Effector CD8-positive, alpha-beta T cell (primary cell): ENCODE results near the gene LGALS3.

Experiments used
- DNase-seq: peaks from one replicate; lab custom pipeline; 2025; lab: John Stamatoyannopoulos, UW

The LGALS3 gene

DNA sequence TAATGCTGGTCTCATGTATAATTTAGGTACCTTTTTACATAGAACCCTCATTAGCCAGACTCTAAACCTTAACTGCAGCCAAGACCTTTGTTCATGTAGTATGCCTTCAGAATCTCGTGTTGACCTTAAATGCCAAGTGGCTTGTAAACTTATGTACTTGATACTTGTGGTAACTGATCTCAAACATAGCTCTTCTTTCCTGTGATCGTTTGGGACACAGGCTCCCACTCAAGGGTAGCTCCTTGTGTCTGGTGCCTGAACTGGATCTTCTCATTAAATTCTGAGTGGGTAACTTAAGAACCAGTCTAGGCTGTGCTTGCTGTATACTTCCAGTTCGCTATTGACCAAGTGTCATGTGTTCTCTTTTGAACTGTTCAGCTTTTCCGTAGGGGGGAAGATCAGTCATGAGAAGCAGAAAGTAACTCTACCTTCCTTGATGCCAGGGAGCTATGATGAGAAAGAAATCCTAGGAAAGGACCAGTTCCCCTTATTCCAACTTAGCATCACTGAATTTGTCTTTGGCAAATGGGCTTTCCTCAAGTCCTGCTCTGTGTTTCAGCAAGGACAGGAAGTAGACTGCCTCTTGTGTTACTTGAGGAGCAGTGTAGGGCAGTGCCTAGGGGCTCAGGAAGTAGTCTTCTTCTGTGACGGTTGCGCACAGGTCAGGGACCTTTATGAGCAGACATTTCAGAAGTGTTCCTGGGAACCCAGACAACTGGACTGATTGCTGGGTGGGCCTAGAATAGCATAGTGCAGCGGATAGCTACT is 2.5 kb downstream of the LGALS3 start:
- DNase-seq, result no peak

DNA sequence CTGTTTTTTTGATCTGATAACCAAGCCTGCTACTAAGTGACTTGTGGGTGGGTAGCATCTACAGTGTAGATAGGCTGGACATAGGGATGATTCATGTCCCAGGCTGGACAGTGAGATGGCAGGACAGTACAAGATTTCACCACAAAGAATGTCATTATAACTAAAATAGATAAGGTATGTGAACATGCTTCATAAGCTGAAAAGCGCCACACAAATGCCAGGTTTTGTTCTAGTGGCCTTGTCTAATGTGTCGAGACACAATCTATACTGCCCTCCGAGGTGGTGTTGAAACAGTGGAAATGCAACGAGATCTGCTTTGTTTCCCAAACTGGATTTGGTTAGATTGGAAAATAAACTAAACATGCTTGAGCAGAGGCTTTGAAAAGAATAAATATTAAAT is 4.4 kb downstream of the LGALS3 start:
- DNase-seq, result no peak

DNA sequence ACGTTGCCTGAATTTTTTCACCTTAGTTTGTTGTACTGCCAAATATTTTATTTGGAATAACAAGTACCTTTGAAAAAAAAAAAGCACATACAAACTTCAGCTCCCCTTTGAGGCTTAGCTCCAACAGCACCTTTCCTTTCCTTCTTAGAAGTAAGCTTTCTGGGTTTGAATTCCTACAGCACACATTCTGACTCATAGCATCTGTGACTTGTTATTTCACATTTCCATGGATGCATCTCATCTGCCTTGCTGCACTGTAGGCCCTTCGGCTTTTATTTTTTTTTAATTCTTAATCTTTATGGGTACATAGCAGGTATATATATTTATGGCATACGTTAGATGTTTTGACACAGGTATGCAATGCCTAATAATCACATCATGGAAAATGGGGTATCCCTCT is 7.2 kb downstream of the LGALS3 start:
- no peak for DNase-seq

DNA sequence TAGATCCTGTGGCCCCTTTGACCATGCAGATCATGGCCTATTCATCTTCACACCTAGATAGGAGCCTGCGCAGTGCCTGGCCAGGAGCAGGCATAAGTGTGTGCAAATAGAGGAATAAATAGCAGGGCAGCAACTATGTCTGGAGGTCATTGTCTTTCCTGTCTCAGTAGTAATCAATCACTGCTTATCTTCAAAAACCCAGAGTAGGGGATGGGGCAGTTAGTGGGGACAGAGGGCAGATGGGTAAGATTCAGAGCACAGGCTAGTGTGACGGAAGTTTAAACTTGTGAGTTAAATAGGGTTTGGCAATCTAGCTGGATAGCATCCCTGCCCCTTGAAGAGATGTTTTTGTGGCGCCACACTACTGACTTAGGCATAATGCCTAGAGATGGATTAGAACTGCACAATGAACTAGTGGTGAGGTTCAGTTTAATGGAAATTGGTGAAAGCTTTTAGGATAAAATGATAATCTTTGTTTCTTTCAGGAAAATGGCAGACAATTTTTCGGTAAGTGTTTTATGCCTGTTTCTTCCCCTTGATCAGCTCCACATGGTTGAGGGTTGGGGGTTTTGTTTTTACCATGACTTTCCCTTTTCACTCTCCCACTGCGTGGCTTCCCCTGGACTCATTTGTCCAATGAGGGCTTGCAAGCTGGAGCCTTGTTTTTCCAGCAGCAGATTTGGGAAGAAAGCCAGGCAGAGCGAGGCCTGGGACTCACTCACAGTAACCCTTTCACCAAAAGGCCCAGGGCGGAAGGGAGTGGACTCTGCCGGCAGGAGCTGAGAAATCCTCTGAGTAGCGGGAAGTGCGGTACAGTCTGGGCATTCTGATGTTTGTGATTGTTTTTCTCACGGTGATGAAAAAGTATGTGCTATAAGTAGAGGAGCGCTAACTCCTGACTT is 8.1 kb downstream of the LGALS3 start:
- no peak for DNase-seq

DNA sequence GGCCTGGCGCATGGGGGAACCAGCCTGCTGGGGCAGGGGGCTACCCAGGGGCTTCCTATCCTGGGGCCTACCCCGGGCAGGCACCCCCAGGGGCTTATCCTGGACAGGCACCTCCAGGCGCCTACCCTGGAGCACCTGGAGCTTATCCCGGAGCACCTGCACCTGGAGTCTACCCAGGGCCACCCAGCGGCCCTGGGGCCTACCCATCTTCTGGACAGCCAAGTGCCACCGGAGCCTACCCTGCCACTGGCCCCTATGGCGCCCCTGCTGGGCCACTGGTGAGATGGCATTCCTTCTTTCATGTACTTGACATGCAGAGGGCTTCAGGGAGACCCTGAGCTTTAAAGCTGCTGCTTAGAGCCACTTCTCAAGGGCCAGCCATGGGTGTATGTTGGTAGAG is 9.0 kb downstream of the LGALS3 start:
- DNase-seq, result no peak

DNA sequence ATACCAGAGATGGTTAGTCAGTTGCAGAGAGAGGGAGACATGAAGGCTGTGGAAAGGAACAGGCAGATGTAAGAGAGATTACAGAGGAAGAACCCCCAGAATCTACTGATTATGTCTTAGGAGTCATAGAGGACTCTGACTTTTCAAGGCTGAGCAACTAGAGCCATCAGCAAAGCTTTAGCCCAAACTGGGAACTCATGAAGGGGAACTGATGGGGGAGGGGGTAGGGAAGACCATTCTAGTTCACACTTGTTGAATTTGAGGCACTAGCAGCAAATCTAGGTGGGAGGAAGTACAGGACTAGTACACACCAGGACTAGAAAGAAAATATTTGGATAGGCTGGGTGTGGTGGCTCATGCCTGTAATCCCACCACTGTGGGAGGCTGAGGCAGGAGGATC is 10.1 kb downstream of the LGALS3 start:
- DNase-seq, result no peak

DNA sequence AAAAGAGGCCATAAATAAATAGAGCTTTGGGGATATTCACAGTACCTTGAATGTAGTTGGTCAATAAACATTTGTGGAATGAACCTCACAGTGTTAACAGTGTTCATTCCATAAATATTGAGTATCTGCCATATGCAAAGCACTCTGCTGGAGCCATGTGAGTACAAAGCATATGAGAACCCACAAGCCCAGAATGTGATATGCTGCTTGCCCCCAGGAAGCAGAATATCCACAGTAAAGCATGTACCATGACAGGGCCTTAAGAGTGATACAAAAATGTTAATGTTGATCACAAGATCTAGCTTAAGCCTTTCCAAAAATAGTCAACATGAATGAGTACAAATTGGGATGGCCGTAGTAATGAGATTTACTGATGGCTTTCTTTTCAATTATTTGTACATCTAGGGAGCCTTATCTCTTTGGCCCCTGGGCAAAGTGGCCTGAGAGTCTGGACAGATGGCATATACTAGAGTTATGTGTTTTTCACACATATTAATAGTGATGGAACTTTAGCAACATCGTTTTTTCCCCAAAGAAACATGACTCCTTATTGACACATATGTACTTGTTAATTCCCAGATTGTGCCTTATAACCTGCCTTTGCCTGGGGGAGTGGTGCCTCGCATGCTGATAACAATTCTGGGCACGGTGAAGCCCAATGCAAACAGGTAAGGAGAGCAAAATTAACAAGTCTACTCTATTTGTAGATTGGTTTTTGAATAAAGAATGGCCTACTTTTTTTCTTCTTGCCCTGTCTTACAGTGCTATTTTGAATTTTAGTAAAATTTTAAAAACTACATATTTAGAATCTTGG is 10.9 kb downstream of the LGALS3 start:
- DNase-seq, result no peak

DNA sequence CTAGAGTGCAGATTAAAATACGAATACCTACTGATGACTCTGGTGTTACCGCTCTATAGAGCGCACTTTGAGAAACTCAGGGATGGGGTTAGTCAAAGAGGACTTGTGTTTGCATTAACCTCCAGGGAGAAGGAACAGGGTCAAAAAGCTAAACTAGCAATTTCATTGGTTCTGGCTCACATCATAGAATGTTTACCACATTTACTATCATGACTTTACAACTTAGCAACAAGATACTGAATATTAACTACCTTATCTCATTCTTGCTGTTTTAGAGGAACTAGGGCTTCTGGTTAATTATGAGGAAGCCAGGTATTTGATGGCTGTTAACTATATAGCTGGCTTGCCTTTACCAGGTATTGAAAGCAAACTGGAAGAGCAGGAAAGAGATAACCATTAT is 12.8 kb downstream of the LGALS3 start:
- DNase-seq, result no peak

DNA sequence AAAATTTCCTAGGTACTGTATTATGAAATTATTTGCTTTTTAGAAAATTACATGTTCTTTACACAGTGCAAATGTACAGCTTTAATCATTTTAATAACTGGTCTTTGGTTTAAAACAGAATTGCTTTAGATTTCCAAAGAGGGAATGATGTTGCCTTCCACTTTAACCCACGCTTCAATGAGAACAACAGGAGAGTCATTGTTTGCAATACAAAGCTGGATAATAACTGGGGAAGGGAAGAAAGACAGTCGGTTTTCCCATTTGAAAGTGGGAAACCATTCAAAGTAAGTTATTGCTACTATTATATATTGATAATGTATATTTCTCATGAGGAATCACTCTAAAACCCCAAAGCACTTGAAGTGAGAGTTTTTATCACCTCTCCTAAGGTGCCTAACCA is 13.4 kb downstream of the LGALS3 start:
- no peak for DNase-seq

DNA sequence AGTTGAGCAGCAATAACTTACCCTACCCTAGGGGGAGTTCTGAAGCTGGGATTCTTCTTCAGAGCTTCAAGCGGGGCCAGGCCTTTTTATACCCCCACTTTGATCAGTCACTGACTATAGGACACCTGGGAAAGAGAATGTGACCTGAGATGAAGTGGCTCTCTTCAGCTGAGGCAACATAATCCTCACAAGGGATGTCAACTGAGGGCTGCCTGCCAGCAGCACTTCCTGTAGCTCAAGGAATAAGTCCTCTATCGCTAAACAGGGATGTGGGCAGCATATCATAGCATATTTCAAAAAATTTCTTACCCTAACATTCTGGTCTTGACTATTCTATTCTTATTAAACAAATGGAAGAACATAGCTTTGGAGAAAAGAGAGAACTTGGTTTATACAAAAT is 17.4 kb downstream of the LGALS3 start:
- no peak for DNase-seq

DNA sequence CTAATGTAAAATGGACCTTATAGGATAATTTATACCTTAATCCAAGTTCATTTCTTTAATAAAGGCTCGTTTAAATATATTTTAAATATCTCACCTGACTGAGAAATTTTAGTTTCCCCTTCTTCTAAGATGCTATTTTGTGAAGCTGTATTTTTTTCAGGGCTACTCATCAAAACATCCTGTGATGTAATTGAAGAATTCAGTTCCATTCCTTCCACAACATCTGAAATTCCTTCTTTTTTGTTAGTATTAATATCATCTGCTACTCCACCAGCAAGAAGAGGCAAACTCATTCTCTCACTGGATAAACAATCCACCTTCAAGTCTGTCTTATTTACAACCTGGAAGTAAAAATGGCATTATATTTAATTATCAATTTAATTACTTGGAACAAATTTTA is 22.5 kb downstream of the LGALS3 start:
- no peak for DNase-seq

DNA sequence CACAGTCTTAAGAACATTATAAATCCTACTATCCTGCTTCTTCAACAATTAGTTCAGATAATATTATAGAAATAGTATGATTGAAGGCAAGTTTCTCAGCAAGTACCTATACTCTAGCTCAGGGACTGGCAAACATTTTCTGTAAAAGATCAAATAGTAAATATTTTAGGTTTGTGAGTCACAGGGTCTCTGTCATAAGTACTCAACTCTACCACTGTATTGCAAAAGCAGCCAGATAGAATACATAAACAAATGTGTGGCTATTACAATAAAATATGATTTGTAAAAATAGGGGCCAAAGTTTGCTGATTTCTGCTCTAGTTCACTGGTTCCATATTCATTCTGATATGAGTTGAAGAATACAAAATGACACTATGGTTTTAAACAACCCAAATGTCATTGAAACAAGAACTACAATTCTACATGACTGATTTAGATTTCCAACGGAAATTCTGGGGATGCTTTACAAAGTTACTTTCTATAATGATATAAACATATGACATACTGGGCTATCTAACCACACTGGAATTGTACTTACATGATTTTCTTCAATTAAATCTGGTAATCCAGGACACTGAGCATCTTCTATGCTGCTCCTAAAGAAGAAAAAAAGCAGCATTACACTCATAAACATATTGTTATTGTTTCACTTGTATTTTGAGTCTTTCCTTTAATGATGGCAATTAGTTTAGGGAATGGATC is 23.2 kb downstream of the LGALS3 start:
- DNase-seq, result no peak

DNA sequence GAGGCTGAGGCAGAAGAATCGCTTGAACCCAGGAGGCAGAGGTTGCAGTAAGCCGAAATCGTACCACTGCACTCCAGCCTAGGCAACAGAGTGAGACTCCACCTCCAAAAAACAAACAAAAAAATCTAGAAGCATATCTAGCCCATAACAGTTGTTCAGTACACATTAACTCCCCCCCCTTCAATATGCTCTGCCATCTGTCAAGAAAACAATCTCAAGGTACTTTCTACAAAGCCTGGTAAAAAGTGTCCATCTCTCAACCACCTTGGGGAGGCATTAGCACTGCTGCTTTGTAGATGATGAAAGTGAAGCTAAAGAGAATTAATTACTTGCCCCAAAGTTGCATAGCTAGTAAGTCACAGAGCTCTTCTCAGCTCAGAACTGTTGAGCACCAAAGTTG is 24.9 kb downstream of the LGALS3 start:
- no peak for DNase-seq

DNA sequence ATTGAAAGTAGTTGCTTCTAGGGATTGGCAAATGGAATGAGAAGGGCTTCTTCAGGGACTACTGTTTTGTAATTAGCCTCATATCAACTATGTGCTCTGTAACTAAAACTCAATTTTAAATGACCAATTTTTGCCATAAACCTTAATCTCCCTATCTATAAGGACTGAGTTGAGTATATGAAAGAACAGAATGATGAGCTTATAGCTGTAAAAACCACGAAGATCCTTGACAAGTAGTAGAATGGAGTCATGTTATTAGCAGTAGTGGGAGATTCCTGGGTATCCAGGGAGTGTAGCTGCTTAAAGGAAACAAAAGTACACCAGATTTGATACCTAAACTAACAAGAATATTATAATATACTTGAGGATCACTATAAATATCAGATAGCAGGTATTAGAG is 28.0 kb downstream of the LGALS3 start:
- DNase-seq, result no peak

DNA sequence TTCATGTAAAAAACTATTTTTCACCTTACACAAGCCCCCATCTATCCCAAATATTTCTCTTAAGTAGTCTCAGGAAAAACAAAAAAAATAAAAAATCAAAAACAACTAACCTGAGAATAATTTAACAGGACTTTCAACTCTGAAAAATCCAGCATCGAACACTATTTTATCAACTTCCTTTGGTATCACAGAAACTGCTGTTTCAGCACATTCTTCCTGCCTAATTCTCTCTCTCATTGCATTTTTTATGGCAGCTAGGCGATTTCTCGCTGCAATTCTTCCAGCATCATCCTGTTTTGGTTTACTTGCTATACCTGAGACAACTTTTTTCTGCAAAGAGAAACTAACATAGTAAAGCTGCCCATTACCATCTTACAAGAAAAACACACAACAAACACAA is 29.4 kb downstream of the LGALS3 start:
- DNase-seq, result no peak

DNA sequence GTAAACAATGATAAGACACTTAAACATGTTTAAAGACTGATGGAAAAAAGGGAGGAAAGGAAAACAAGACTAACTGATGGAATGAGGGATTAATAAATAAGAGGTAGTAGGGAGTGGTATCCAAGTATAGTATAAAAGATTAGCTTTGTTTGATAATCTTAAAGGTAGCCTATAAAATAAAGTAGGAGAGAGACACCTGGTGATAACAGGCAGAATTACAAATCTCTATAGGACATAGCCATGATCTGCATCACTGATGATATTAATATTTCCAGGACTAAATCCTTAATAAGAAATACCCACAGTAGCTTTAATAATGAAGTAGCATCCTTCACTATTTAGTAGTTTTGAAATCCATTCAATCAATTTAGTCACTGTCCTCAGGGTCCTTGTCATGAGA is 31.9 kb downstream of the LGALS3 start:
- no peak for DNase-seq

DNA sequence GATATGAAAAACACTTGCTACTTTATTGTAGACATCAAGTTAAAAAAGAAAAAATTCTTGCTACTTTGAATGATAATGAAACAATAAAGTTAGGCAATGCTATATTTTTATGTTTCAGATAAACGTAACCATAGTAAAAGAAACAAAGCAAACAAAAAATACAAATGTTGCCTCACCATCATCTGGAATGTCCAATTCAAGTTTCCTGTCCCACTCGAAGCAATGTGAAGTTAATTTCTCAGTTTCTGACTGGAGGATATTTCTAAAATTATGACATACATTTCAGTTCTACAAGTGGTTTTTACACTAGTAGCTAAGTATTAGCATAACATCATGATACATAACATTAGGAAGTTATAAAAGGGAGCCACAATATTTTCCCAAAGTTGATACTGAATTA is 41.5 kb downstream of the LGALS3 start:
- DNase-seq, result no peak

DNA sequence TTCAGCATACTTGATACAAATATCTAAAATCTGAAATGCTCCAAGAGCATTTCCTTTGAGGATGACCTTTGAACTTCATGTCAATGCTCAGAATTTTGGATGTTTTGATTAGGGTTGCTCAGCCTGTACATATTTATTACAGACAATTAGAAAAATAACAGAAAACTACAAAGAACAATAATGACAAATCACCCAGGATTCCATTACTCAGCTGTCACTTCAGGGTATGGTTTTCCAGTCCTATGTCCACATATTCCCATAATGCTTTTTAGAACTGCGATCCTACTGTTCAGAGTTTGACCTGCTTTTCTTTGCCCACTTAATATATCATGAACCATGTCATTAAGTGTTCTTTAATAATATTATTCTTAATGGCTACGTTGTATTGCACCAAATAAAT is 51.0 kb downstream of the LGALS3 start:
- no peak for DNase-seq

DNA sequence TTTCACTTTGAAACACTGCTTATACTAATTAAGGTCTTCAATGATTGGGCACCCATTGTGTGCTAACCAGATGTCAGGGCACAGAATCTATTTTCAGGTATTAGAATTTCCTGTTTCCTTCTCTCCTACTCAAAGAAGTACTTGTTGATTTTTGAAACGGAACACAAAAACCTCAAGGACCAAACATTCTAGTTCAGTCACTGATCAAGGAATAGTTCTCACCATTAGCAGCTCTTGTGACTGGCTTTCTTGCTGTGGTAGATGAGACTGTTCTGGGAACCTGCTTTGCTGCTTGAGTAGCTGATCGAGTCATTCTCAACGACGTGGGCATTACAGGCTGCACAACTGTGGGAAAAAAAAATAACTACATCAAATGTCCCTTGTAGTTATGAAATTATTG is 51.4 kb downstream of the LGALS3 start:
- no peak for DNase-seq

DNA sequence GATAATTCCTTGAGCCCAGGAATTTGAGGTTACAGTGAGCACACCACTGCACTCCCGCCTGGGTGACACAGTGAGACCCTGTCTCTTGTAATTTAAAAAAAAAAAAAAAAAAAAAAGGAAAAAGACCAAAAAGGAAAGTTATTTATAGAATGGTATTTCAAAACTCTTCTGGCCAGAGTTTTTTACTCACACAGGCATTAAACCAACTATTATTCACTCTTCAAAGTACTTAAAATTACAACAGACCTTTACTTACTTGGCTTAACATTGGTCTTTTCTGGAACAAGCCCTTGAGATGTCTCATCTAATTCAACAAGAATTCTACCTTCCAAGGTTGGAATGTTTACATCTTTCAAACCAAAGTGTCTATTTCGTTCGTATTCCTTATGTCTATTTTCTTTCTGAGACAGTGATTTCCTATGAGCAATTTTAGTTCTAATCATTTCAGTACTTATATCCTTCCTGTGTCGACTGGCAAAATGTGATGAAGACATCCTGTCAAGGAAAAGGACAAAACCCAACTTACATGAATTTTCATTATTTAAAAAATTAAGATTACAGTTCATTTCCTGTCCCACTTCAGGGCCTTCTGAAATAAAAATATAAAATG is 59.7 kb downstream of the LGALS3 start:
- DNase-seq, result no peak

DNA sequence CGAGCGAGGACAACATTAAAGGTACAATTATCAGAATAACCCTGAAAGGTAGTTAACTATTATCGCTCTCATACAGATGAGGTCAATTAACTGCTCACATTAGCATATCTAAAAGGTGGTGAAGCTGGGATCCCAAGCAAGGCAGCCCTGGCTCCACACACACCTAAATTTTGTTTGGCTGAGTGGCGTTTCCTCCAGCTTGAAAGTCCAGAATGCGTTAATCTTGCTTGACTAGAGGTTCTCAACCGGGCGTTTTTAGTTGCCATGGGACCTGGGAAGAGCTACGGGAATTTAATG is 61.8 kb downstream of the LGALS3 start:
- DNase-seq, result no peak
